Astrocyte of the cerebellum (primary cell): Measurements from ENCODE around the gene ARL1.

Experiments
- DNase-seq: peaks from one replicate; pipeline ENCODE4 v3.0.0-alpha.2; 2011; ENCODE audit warnings: low read depth
- H3K4me3 ChIP-seq: 2 replicates; pipeline ENCODE4 v1.5.1; 2011; ENCODE audit warnings: mild to moderate bottlenecking, low read depth, low read length, moderate library complexity
- in situ Hi-C: cut with HindIII; loops from 2 replicates; pipeline ENCODE4 v1.10.0; 2017; ENCODE audit warnings: low sequenced_read_pairs
- TF ChIP-seq, protein P1 (sequence below): IDR thresholded peaks from 2 replicates; pipeline ENCODE4 v1.5.1; 2012; ENCODE audit warnings: low read length, low read depth, moderate library complexity, mild to moderate bottlenecking; ENCODE audit errors: missing control alignments

ARL1 gene

DNA sequence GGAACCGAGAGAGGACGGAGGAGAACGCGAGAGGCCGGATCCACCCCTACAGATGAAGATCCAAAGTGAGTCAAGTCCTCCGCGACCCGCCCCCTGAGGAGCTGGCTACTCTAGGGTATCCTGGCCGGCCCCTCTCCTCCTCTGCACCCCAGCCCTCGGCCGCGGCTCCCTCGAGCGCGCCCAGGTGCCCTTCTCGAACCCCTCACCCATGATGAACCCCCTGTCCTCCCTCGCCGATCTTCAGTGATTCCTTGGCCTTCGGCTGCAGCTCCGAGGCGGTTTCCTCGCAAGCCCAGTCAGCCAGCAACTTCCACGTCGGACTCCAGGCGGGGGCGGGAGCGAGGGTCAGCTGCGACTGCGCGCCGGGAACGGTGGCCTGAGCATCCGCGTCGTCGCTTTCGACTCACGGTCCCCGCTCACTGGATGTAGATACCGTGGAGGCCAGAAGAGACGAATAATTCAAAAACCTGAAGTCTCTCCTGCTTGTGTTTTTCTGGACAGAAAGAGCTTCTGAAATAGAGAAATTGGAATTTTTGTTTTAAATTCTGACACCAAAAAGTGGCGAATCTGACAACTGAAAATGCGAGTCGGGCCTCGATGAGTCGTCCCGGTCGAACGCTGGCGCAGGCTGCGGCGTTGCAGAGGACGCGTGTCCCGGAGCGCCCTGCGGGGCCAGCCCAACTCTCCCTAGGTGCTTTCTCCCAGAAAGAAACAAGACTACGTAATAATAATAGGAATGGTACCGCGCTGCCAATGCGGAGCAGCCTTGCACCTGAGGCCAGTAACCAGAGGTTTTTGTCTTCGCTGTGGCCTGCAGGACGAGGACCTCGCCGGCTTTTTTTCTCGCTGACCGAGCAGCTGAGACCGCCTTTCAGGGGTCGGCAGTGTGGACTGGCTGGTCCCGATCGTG, at the start of gene ARL1:
TSS of gene ARL1 (minus strand) at position 337 of the 910 bp plus-strand sequence. CDS start at position 210, 127 bp downstream.
- in situ Hi-C loops = no loop called here
- peak within 1 kb of the TSS; percentile 95 for H3K4me3 ChIP-seq
- DNase-seq = peak; percentile 76
- TF ChIP-seq, protein P1, sequence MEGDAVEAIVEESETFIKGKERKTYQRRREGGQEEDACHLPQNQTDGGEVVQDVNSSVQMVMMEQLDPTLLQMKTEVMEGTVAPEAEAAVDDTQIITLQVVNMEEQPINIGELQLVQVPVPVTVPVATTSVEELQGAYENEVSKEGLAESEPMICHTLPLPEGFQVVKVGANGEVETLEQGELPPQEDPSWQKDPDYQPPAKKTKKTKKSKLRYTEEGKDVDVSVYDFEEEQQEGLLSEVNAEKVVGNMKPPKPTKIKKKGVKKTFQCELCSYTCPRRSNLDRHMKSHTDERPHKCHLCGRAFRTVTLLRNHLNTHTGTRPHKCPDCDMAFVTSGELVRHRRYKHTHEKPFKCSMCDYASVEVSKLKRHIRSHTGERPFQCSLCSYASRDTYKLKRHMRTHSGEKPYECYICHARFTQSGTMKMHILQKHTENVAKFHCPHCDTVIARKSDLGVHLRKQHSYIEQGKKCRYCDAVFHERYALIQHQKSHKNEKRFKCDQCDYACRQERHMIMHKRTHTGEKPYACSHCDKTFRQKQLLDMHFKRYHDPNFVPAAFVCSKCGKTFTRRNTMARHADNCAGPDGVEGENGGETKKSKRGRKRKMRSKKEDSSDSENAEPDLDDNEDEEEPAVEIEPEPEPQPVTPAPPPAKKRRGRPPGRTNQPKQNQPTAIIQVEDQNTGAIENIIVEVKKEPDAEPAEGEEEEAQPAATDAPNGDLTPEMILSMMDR = no peak

GRCh38 chr12:101455685-101456084, 48.1 kb upstream of the ARL1 start:
- no peak overlapping the region for H3K4me3 ChIP-seq
- DNase-seq = no peak

GRCh38 chr12:101441461-101442224, 34.1 kb upstream of the ARL1 start:
- TF ChIP-seq, protein P1 = no peak
- no peak for DNase-seq
- in situ Hi-C loops = no loop called here

More at GRCh38 chr12:101455685-101456084, 48.1 kb upstream of the ARL1 start:
- in situ Hi-C loops = no loop called here
- TF ChIP-seq, protein P1 = no peak

GRCh38 chr12:101439236-101439635, 31.7 kb upstream of the ARL1 start:
- H3K4me3 ChIP-seq = no peak overlapping the region
- in situ Hi-C loops = no loop called here
- no peak for DNase-seq

More at GRCh38 chr12:101441461-101442224, 34.1 kb upstream of the ARL1 start:
- no peak overlapping the region for H3K4me3 ChIP-seq

DNA sequence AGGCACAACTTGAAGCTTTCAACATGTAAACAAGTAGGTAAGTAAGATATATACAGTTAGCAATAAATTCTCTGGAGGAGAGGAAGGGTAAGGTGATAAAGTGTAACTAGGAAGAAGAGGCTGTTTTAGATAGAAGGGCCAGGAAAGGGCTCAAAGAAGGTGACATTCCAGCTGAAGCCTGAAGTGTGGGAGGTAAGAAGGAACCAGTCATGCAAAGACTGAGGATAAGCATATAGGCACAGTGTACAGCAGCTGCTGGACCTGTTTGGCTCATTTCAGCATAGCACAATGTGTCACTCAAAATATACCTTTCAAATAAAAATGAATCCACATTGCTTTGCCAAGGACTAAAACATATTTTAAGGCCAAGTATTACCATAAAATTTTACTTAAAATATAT, 28.6 kb upstream of the ARL1 start:
- H3K4me3 ChIP-seq = no peak overlapping the region
- in situ Hi-C loops = no loop called here
- DNase-seq = no peak
- TF ChIP-seq, protein P1 = no peak

More at GRCh38 chr12:101439236-101439635, 31.7 kb upstream of the ARL1 start:
- TF ChIP-seq, protein P1 = no peak

- H3K4me3 ChIP-seq = no peak overlapping the region
- no peak for DNase-seq
- TF ChIP-seq, protein P1 = no peak
- in situ Hi-C loops = no loop called here
Observed at GRCh38 chr12:101430456-101430855, 22.9 kb upstream of the ARL1 start.
